Endothelial cell (in vitro differentiated cells): ENCODE data around the gene RDM1. TPM values are rescaled to one million over a fixed set of nuclear protein-coding genes. Genes with fewer than 3 reads are reported as not detected.

Source experiments
- DNase-seq: peaks from one replicate; pipeline ENCODE4 v3.0.0; 2021; ENCODE audit warnings: low spot score
- H3K27ac Mint-ChIP-seq: one replicate; pipeline ENCODE4 v1.8.0; 2021; ENCODE audit warnings: mixed read lengths, inconsistent platforms; ENCODE audit not compliant: unreplicated experiment
- H3K27me3 Mint-ChIP-seq: one replicate; pipeline ENCODE4 v1.8.0; 2021; ENCODE audit warnings: mild to moderate bottlenecking, moderate library complexity, mixed read lengths, inconsistent platforms; ENCODE audit not compliant: unreplicated experiment
- H3K36me3 Mint-ChIP-seq: one replicate; pipeline ENCODE4 v1.8.0; 2021; ENCODE audit warnings: mild to moderate bottlenecking, low read depth, mixed read lengths, inconsistent platforms; ENCODE audit not compliant: unreplicated experiment
- H3K4me1 Mint-ChIP-seq: one replicate; pipeline ENCODE4 v1.8.0; 2021; ENCODE audit warnings: mild to moderate bottlenecking, mixed read lengths, inconsistent platforms; ENCODE audit not compliant: unreplicated experiment
- H3K4me3 Mint-ChIP-seq: one replicate; pipeline ENCODE4 v1.8.0; 2021; ENCODE audit warnings: mild to moderate bottlenecking, mixed read lengths, inconsistent platforms; ENCODE audit not compliant: unreplicated experiment
- H3K9me3 Mint-ChIP-seq: one replicate; pipeline ENCODE4 v1.8.0; 2021; ENCODE audit warnings: mixed read lengths, inconsistent platforms; ENCODE audit not compliant: unreplicated experiment
- CTCF ChIP-seq: fragments of 200-600 bp; sonication (generic); IDR thresholded peaks from one replicate; pipeline ENCODE4 v1.5.0; 2021; ENCODE audit warnings: antibody characterized with exemption; ENCODE audit not compliant: unreplicated experiment
- total RNA-seq: library from RNA; stranded (reverse); fragmentation: NEBNext Ultra II Directional; extraction: Animal tissue kit (Norgen Biotek cat#: 25700); gene quantifications from one replicate; pipeline ENCODE4 v1.2.1, GENCODE V29; 2021; ENCODE audit not compliant: unreplicated experiment

Gene RDM1
- total RNA-seq, 1 donor from 2014 or later: 0.67 TPM

- TF ChIP-seq CTCF: no peak
- Mint-ChIP-seq H3K9me3 (no peaks in the 10 kb centered on the region), H3K36me3 (no peaks in the 10 kb centered on the region), H3K4me1 (peaks cover 11% of the 10 kb centered on the region), H3K27me3 (no peaks in the 10 kb centered on the region), H3K27ac (no peak overlapping the region), H3K4me3 (no peak overlapping the region)
- no peak for DNase-seq
Measured at GRCh38 chr17:35895636-35896587, 34.7 kb downstream of the RDM1 start.

- H3K27me3 Mint-ChIP-seq: no peaks in the 10 kb centered on the region
- no peak overlapping the region for H3K27ac Mint-ChIP-seq
- H3K4me1 Mint-ChIP-seq: peaks cover 15% of the 10 kb centered on the region
- no peaks in the 10 kb centered on the region for H3K9me3 Mint-ChIP-seq
- H3K36me3 Mint-ChIP-seq: no peaks in the 10 kb centered on the region
- no peak for TF ChIP-seq CTCF
- no peak overlapping the region for H3K4me3 Mint-ChIP-seq
- no peak for DNase-seq
Measured at GRCh38 chr17:35894206-35894605, 36.4 kb downstream of the RDM1 start.

GRCh38 chr17:35893751-35894150 lies 36.8 kb downstream of the RDM1 start:
- H3K4me1 Mint-ChIP-seq: peaks cover 15% of the 10 kb centered on the region
- no peaks in the 10 kb centered on the region for H3K9me3 Mint-ChIP-seq
- TF ChIP-seq CTCF: no peak
- no peaks in the 10 kb centered on the region for H3K36me3 Mint-ChIP-seq
- no peak for DNase-seq
- no peak overlapping the region for H3K27ac Mint-ChIP-seq
- no peaks in the 10 kb centered on the region for H3K27me3 Mint-ChIP-seq
- H3K4me3 Mint-ChIP-seq: no peak overlapping the region

- DNase-seq: no peak
- Mint-ChIP-seq H3K4me3 (no peak overlapping the region), H3K9me3 (no peaks in the 10 kb centered on the region), H3K27me3 (no peaks in the 10 kb centered on the region), H3K27ac (no peak overlapping the region), H3K4me1 (peaks cover 15% of the 10 kb centered on the region), H3K36me3 (no peaks in the 10 kb centered on the region)
- TF ChIP-seq CTCF: no peak
Measured at GRCh38 chr17:35892091-35893035, 38.2 kb downstream of the RDM1 start.
